ENCODE measurements around the gene CLIP2.
"Not testable (repeated sequence)": the region's sequence is repeated elsewhere in the genome, so short reads cannot be mapped to it uniquely, and the experiment has no call there.

The CLIP2 gene

GRCh38 chr7:74332373-74333176 is 43.4 kb downstream of the CLIP2 start:
- no peak for DNase-seq (ENCODE audit: low read depth)

- peak; percentile 66 for DNase-seq (ENCODE audit: low read depth)
Measured at GRCh38 chr7:74334030-74334429, 44.8 kb downstream of the CLIP2 start.

GRCh38 chr7:74337926-74338325 is 48.7 kb downstream of the CLIP2 start:
- no peak for DNase-seq (ENCODE audit: low read depth)

- DNase-seq (ENCODE audit: low read depth) = no peak
Measured at GRCh38 chr7:74338366-74339108, 49.3 kb downstream of the CLIP2 start.

GRCh38 chr7:74339648-74340047 is 50.4 kb downstream of the CLIP2 start:
- not testable (repeated sequence) for DNase-seq (ENCODE audit: low read depth)

- DNase-seq (ENCODE audit: low read depth) = peak; percentile 74
Measured at GRCh38 chr7:74343281-74344131, 54.3 kb downstream of the CLIP2 start.

- peak; percentile 29 for DNase-seq (ENCODE audit: low read depth)
Measured at GRCh38 chr7:74344132-74344496, 54.9 kb downstream of the CLIP2 start.

GRCh38 chr7:74344786-74345185 is 55.6 kb downstream of the CLIP2 start:
- DNase-seq (ENCODE audit: low read depth) = no peak

- no peak for DNase-seq (ENCODE audit: low read depth)
Measured at GRCh38 chr7:74345970-74346369, 56.8 kb downstream of the CLIP2 start.

- no peak for DNase-seq (ENCODE audit: low read depth)
Measured at GRCh38 chr7:74349621-74350020, 60.4 kb downstream of the CLIP2 start.

- no peak for DNase-seq (ENCODE audit: low read depth)
Measured at GRCh38 chr7:74350751-74351150, 61.5 kb downstream of the CLIP2 start.

- DNase-seq (ENCODE audit: low read depth) = no peak
Measured at GRCh38 chr7:74351836-74352235, 62.6 kb downstream of the CLIP2 start.

- DNase-seq (ENCODE audit: low read depth) = not testable (repeated sequence)
Measured at GRCh38 chr7:74352551-74353138, 63.4 kb downstream of the CLIP2 start.

GRCh38 chr7:74354009-74354408 is 64.8 kb downstream of the CLIP2 start:
- DNase-seq (ENCODE audit: low read depth) = no peak

GRCh38 chr7:74355091-74355490 is 65.9 kb downstream of the CLIP2 start:
- DNase-seq (ENCODE audit: low read depth) = peak; percentile 89

- DNase-seq (ENCODE audit: low read depth) = peak; percentile 42
Measured at GRCh38 chr7:74356589-74357315, 67.5 kb downstream of the CLIP2 start.

GRCh38 chr7:74360008-74360407 is 70.8 kb downstream of the CLIP2 start:
- no peak for DNase-seq (ENCODE audit: low read depth)

- DNase-seq (ENCODE audit: low read depth) = no peak
Measured at GRCh38 chr7:74362266-74362665, 73.1 kb downstream of the CLIP2 start.

GRCh38 chr7:74364061-74364460 is 74.9 kb downstream of the CLIP2 start:
- no peak for DNase-seq (ENCODE audit: low read depth)

GRCh38 chr7:74365322-74366022 is 76.3 kb downstream of the CLIP2 start:
- DNase-seq (ENCODE audit: low read depth) = peak; percentile 76
